ENCODE results near the gene TMEM51. TPM values are rescaled to one million over a fixed set of nuclear protein-coding genes. Genes with fewer than 3 reads are reported as not detected.

Gene TMEM51
- total and polyA plus RNA-seq, 9 of the 15 experiments (the other 6 are each of a cell fraction or from before 2014, with no cell fraction given), result 0.06 to 1.4 (median 0.58) TPM

DNA sequence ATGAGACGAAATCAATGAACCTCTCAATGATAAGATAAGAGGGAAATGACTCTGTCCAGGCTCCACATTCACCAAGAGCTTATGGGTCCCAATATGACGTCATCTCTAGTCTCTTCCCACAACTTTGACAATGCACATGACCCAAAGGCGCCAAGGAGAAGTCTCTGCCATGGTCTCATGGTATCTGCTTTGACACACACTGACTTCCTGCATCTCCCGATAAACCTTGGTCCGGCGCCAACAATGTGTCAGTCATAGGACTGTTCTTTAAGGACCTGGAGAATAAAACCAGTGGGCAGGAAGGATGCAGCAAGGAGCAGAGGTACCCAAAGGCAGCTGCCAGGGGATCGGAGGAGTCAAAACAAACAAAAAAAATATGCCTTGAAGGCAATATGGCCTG lies 46.9 kb upstream of the TMEM51 start (continued):
- TF ChIP-seq, protein P1, sequence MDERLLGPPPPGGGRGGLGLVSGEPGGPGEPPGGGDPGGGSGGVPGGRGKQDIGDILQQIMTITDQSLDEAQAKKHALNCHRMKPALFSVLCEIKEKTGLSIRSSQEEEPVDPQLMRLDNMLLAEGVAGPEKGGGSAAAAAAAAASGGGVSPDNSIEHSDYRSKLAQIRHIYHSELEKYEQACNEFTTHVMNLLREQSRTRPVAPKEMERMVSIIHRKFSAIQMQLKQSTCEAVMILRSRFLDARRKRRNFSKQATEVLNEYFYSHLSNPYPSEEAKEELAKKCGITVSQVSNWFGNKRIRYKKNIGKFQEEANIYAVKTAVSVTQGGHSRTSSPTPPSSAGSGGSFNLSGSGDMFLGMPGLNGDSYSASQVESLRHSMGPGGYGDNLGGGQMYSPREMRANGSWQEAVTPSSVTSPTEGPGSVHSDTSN (CRISPR knock-in tag; IDR thresholded peaks at IDR 0.05; ENCODE audit: low read depth), result peak; percentile 66
- TF ChIP-seq, protein P1 (tag; conservative IDR thresholded peaks at IDR 0.05; ENCODE audit: low read depth), result peak; percentile 87
- TF ChIP-seq IFI16 (CRISPR knock-in tag; IDR thresholded peaks at IDR 0.05) (no peak), UBTF (IDR thresholded peaks at IDR 0.05; ENCODE audit: borderline replicate concordance in 1 of 2, low read depth in 2 of 2, low read length in 2 of 2) (no peak), MITF (IDR thresholded peaks at IDR 0.05) (0 out of 2 replicates have a peak, but pooled peaks have one; percentile 29), POLR3A (IDR thresholded peaks at IDR 0.05; ENCODE audit: borderline replicate concordance, extremely low read depth, insufficient read depth, insufficient read length) (no peak), DIDO1 (tag; IDR thresholded peaks at IDR 0.05; ENCODE audit: low read depth) (no peak), ZNF277 (CRISPR knock-in tag; IDR thresholded peaks at IDR 0.05; ENCODE audit: borderline replicate concordance) (no peak), ATF1 (CRISPR knock-in tag; IDR thresholded peaks at IDR 0.05) (no peak), ATF1 (tag; IDR thresholded peaks at IDR 0.05) (peak; percentile 90), POLR2H (tag; IDR thresholded peaks at IDR 0.05; ENCODE audit: low read depth) (no peak), PML (IDR thresholded peaks at IDR 0.05; ENCODE audit: low read length) (no peak)
- TF ChIP-seq, protein P2, sequence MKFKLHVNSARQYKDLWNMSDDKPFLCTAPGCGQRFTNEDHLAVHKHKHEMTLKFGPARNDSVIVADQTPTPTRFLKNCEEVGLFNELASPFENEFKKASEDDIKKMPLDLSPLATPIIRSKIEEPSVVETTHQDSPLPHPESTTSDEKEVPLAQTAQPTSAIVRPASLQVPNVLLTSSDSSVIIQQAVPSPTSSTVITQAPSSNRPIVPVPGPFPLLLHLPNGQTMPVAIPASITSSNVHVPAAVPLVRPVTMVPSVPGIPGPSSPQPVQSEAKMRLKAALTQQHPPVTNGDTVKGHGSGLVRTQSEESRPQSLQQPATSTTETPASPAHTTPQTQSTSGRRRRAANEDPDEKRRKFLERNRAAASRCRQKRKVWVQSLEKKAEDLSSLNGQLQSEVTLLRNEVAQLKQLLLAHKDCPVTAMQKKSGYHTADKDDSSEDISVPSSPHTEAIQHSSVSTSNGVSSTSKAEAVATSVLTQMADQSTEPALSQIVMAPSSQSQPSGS (CRISPR knock-in tag; IDR thresholded peaks at IDR 0.05), result peak; percentile 70; the same call in 1 of the 2 replicates
